HG03520 (cell line): Measurements from ENCODE around the gene CNTD1.

ENCODE experiments used
- ATAC-seq: cut with Tn5 transposase; IDR thresholded peaks from one replicate; pipeline ENCODE4 v1.9.1; 2021; ENCODE audit warnings: mild to moderate bottlenecking, moderate library complexity; ENCODE audit not compliant: unreplicated experiment

The CNTD1 gene

DNA sequence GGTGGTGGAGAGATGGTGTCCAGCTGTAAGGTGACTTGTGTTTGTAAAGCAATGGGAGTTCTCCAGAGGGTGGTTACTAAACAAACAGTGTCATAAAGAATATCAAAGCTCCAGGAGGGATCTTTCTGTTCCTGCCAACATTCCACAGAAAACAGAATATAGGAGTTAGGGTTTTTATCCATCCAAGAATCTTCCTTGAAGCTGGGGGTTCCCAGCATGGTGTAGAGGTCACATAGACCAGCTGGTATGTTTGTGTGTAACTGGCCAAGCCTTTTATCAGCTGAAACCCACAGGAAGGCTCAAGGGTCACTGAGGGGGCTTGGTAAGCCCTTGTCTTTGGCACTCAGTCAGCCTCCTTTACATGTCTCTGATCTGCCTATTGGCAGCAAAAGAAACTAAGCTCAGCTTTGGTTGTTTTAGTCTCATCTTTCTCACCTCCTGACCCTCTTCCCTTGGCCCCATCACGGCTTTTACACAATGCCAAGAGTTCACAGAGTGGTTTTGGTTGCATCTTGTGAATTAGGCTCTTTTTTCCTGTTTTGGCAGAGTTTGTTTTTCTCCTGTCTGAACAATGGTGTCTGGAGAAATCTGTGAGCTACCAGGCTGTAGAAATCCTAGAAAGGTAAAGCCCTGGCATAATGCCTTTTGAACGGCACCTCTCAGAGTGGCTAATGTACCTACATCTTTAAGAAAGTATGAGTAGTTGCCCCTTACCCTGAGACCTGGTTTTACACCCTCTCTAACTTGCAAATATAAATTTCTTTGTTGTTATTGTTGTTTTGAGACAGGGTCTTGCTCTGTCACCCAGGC is 4.6 kb downstream of the CNTD1 start:
- no peak for ATAC-seq

DNA sequence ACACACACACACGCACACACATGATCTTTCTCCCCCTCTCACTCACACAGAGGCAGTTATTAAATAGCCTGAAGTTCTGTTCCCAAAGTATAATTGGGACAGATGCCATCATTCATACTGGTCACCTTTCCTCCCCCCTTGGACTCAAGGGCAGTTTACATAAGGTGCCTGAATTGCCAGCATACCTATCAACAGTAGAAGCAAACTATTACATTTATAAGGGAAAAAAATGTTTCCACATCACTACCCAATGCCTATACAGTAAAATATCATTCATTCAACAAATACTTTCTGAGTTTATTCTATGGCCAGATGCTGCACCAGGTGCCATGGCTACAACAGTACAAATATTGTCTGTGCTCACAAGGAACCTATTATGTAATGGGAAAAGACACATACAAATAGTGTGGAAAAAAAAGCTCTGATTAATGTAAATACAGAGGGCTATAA is 6.3 kb downstream of the CNTD1 start:
- ATAC-seq = no peak

GRCh38 chr17:42806249-42806648 is 7.6 kb downstream of the CNTD1 start:
- ATAC-seq = no peak

- no peak for ATAC-seq
Observed at GRCh38 chr17:42809250-42809649, 10.6 kb downstream of the CNTD1 start.

- no peak for ATAC-seq
Observed at GRCh38 chr17:42814633-42815399, 16.2 kb downstream of the CNTD1 start.

DNA sequence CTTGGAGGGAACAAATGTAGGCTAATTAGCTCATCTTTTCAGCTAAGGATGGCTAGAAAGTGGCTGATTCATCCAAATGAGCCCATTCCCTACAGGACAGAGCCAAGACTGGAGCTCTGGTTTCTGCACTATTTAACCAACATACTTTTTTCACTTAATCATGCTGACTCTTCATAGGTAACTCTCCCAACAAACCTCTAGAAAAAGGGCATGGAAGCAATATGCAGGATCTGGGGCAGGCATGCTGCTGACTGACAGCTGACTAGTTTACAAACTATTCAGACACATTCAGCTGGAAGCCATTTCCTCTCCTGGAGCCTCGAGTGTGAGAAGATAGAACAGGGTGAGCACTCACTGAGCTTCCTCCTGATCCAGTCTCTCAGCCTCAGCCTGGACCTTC is 19.2 kb downstream of the CNTD1 start:
- no peak for ATAC-seq

DNA sequence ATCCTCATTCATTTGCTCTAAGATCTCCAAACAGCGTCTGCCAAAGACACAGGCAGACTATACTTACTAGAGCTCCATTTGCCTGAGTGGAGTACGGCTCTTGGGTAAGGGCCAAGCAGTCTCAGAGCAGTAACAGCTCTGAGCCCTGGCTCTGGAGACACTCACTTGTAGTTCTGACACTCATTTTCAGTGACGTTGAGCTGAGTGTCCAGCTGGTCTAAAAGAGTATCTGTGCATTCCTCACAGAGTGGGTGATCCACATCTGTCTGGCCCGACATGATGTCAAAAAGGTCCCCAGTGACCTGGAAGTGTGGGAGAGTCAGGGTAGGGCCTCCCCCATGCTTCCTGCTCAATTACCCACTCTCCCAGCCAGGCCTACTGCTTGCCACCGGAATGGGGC is 19.7 kb downstream of the CNTD1 start:
- no peak for ATAC-seq

GRCh38 chr17:42819939-42820535 is 21.4 kb downstream of the CNTD1 start:
- no peak for ATAC-seq

- no peak for ATAC-seq
Observed at GRCh38 chr17:42821176-42821575, 22.5 kb downstream of the CNTD1 start.

DNA sequence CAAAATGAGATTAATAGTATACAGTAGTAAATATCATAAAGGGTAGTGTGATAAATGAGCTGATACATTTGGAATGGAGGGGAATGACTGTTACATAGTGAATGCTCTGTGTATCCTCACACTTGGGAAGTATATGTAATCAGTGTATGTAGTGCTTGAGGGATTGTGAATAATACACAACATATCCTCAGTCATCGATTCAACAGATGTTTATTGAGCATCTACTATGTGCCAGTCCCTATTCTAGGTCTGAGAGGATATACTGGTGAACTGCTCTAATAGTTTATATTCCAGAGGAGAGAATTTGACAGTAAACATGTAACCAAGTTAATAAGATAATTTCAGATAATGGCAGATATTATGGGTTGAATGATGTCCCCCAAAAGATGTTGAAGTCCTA is 28.8 kb downstream of the CNTD1 start:
- ATAC-seq = no peak

- ATAC-seq = no peak
Observed at GRCh38 chr17:42830971-42831370, 32.3 kb downstream of the CNTD1 start.

- no peak for ATAC-seq
Observed at GRCh38 chr17:42832213-42832933, 33.7 kb downstream of the CNTD1 start.

DNA sequence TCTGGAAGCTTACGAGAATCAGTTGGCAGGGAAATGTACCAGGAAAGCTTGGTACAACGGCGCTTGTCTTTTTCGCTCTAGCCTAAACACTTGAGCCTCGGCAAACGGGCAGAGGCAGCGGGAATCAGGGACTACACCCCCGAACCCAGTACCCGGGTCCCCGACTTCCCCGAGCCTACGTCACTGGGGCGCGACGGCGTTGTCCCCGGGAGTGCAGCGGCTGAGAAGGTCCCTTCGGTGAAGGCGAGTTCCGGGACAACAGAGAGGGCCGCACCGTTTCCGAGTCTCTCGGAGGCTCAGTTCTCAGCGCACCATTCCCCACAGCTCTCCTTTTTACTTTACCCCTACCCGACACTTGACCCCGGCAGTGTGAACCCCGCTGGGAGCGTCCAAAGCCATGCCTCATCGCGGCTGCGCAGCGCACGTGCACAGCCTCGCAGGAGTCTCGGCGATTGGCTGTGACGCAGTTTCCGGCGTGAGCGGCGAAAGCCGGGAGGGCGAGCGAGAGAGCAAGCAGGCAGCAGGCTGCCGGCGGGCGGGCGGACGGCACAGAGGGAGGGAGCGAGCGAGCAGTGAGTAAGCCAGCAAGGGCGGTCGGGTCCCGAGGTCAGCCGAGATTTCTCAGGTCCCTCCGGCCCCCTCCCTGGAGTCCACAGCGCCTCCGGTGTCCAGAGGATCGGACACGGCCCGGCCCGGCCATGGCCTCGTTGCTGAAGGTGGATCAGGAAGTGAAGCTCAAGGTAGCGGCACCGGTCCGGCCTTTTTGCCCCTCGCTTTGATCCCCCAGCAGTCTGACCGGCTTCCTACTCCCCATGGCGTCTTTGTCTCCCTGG is 34.5 kb downstream of the CNTD1 start, which contains the start of gene PSME3:
Gene PSME3 (plus strand): TSS at position 464 of the 833 bp plus-strand sequence. CDS start 235 bp downstream, at position 699.
- ATAC-seq = peak; percentile 74

GRCh38 chr17:42833767-42834422 is 35.2 kb downstream of the CNTD1 start:
- no peak for ATAC-seq

- no peak for ATAC-seq
Observed at GRCh38 chr17:42835732-42836131, 37.1 kb downstream of the CNTD1 start.

DNA sequence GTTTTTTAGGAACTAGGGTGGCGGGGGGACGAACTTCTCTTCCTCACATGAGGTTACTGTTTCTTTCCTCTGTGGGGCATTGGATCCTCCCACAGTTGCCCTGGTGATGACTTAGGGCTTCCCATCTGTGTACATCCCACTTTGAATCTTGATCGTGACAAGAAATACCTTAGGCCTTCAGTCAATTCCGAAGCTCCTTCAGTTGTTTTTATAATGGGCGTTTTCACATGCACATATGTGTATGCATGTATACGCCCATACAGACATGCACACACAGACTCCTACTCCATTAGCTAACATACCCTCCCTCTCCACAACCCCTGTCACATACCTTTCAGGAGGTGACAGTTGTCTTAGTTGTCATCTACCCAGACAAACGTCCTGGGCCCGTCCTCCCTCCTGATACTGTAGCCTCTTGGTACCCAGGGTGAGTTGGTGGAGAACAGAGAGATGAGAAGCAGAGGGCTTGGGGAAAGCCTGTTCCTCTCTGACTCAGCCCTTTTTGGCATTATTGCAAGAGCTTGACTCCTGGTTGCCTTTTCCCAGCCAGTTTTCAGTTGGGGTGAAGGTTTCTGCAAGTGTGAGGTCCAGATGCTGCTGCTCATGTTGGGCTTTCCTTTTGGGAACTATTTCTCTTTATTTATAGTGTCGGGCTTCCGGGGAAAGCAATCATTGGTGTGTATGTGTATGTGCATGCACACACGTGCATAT is 43.5 kb downstream of the CNTD1 start:
- ATAC-seq = no peak

- no peak for ATAC-seq
Observed at GRCh38 chr17:42843358-42843934, 44.8 kb downstream of the CNTD1 start.

GRCh38 chr17:42844271-42844670 is 45.6 kb downstream of the CNTD1 start, which contains the start of gene AOC2:
AOC2 (plus strand) TSS chr17:42844580; CDS start chr17:42844627, 47 bp downstream.
- ATAC-seq = no peak
